Stimulated activated CD8-positive, alpha-beta memory T cell treated with anti-CD3 and anti-CD28 coated beads, Interleukin-12 subunit alpha, Interleukin-12 subunit beta, amount 100 ng/mL, for 4 hours (primary cell): ENCODE results near the gene UBE2G2.

Source experiments
- DNase-seq: peaks from one replicate; pipeline ENCODE4 v3.0.0-alpha.2; 2020; ENCODE audit warnings: low read depth

UBE2G2 gene, protein sequence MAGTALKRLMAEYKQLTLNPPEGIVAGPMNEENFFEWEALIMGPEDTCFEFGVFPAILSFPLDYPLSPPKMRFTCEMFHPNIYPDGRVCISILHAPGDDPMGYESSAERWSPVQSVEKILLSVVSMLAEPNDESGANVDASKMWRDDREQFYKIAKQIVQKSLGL

DNA sequence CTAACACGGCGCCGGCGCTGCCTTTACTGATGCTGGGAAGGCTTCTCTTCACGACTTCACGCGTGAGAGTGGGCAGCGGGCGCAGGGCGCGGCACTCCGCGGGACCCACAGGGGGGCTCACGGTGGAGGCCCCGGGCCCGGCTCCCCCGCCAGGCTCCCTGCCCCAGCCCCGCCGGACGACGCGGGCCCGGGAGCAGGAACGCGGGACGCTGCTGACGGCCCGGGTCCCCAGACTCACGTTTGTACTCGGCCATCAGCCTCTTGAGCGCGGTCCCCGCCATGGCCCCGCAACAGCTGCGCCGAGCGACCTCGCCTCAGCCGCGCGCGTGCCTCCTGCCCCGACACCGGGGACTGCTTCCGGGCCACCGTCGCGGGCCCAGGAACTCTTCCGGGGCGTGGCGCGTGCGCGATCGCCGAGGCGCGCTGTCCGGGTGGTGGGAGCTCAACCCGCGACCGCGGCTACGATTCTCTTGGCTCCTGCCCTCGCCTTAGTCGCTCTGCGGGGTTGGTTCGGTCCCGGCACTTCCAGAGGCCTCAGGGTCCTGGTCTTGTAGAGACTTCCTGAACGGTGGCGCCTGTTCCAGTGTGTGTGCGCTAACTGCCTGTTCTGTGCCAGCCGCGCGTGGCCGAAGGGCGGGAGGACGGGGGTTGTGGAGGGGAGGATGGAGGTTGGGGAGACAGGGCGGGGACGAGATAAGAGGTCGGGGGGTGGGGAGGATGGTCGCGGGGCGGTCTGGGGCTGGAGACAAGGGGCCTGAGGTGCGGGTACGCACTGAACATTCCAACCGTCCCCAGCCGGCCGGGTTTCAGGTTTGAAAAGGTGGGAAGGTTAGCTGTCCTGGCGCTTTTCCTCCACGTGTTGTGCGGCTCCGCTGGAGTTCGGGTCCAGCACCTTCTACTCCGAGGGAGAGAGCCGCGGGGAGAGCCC lies at the start of gene UBE2G2:
Gene UBE2G2 (minus strand): TSS at position 353 of the 928 bp plus-strand sequence. CDS start 72 bp downstream, at position 281.
- DNase-seq, result peak; percentile 81

DNA sequence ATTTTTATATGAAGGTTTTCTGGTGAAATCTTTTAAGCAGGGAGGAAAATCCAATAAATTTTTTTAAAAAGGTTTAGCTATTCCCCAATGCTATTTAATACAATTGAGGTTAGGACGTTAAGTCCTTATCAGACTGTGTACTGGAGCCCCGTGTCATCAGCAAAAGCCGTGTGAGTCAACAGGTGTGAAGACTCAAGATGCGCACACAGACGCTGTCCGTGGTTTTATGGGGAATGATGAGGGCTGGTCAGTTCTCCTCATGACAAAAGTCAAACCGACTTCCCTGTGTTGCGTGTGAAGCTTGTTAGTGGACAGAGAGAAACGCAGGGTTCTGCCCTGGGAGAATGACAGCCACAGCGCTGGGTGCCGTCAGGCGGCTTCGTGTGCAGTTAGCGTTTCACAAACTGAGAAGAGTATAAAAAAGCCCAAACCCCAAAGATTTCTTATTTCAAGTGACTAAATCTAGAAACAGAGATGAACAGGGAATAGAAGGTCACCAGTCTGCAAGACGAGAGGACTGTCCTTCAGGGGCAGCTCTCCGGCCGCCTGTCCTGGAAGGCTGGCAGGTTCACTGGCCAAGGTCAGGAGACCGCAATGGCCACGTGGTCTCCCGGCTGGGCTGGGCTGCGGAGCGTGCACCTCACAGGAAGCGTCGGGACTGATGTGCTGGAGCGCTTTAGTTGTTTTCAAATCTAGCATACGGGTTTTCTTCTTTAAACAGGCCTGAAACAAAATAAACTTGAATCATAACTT lies 49.5 kb upstream of the UBE2G2 start:
- no peak for DNase-seq

DNA sequence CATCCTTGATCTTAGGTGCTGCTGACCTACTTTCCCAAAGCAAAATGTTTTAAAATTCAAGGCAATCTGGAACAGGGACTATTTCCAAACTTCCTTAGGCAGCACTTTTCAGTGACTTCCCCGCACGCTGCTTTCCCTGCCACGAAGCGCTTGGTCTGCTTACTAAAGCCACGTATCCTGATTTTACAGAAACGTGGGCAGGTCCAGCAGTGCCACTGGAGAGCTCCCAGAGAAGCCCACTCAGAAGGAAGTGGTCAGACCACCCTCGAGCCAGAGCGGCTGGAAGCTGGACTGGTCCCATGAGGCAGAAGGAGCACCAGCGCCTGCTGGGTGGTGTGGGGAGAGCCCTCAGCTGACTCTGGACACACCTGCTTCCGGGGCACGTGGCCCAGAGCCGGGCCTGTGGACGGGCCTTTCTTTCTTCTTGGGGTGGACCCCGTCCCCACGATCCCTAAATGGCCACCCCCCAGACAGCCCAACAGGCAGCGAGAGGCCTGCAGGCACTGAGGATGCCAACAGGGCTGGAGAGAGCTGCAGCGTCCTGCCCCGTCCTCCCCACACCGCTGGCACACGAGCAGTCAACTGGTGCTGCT lies 48.7 kb upstream of the UBE2G2 start:
- no peak for DNase-seq

DNA sequence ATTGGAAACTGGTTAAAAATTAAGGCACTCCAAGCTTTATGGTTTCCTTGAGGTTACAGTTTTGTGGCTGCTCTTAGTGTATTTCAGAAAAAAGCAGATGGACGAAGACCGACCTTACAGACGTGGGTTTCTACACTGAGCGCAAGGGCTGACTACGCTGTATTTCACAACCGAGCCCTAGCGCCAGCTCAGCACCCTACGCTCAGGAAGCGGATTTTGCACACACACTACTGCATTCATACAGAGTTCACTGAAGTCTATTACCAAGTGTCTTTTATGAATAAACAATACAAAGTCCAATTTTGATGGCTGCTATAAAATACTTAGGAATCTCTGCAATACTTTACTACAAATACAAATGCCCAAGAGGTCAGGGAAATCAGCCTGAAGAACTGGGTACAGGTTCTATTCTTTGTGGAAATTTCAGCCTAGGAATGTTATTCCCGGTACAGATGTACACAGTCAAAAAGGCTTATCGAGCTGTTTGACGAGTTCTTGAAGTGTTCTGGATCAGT lies 48.1 kb upstream of the UBE2G2 start:
- DNase-seq, result no peak

DNA sequence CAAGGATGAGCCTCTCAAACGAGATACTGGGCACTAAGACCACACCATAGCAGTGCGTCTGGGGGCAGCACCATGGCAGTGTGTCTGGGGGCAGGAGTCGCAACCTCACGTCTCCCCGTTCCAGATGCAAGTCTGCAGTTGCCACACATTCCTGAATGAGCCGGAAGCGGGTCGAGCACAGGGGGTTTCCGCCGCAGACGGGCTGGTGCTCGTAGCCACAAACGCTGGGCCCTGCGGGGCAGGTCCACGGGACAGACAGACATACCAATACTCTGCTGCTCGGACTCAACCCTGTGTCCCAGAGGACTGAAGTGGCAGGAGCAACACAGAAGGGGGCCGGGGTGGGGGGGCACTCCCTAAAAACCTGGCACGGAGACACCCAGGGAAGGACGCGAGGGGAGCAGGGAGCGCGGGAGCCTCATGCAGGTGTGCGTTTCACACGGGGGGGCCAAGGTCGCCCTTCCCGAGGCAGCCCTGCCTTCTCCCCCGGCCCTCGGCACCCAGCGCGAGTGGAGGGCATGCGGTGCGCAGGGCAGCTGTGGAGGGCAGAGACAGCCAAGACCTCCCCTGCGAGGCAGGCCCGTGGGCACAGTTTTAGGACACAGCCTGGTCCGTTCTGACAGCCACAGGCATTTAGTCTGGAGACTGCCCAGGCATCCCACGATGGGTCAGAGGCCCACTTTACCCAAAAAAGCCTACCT lies 47.4 kb upstream of the UBE2G2 start:
- DNase-seq, result no peak

DNA sequence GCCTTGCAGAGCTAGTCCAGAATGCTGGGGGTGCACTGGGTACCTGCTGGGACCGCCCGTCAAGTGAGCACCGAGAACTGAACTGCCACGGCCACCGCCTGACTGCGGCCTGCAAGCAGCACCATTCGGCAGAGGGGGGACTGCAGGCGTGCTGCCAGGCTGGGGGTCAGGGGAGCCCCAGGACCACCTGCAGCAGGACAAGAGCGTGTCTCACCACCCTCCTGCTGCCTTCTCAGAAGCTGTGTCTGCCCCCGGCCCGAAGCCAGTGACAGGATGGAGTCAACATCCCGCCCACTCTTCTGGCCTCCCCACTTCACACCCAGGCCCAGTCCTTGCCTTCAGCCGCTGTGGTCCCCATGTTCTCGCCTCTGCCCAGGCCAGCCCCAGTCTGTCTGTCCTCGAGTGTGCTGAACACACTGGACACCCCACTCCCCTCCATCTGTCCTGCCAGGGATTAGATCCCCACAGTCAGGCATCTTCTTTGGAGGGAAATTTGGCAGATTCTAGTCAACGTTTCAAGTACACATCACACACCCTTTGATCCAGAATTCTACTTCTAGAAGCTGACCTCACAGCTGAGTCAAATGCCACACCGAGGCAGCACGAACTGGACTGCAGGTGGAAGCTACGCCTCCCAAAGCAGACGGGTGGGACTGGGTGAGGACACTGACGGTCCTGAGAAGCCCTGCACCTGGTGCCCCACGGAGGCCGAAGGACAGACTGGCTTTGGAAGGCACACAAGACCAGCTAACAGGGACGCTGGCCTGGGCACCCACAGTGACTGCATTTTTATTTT lies 45.8 kb upstream of the UBE2G2 start:
- DNase-seq, result no peak

DNA sequence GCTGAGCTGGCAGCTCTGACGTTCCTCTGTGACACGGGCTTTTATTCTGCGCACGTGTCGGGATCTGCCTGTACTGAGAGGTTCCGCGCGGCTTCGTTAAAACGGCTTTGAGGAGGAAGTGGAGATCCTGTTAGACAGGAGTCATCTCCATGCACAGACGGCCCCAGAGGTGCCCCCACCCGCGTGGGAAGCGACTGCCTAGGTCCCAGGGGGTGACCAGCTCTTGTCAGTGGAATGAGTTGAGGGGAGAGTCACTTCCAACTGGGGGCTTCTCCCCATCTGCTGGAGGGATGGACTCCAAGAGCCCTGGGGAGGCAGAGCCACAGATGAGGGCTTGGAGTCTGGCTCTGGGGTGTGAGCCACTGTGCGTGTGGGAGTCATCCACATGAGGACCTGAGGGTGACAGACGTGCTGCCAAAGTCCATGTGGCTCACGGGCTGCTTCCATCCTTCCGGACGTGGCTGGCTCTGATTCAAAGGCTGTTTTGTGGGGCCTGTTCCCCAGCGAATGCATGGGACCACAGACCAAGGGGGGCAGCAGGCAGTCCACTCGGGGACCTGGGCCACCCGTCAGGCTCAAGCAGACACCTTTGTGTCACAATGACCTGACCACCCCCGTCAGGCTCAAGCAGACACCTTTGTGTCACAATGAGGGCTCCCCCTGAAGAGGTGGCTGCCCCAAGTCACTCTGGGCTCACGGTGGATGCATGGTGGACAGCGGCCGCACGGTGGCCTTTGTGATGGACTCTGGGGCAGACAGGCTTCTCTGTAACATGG lies 45.1 kb upstream of the UBE2G2 start:
- no peak for DNase-seq

DNA sequence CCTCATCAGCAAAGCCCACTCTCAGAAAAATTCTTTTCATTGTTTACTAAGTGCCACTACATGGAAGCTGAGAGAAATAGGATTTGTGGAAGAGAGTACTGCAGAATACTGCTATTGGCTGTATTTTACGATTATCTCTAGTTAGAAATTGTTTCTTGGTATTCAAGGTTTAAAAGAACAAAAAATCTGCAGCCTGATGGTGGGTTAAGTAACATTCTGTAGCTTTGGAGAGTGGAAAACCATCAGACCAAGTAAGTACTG lies 44.5 kb upstream of the UBE2G2 start:
- no peak for DNase-seq

DNA sequence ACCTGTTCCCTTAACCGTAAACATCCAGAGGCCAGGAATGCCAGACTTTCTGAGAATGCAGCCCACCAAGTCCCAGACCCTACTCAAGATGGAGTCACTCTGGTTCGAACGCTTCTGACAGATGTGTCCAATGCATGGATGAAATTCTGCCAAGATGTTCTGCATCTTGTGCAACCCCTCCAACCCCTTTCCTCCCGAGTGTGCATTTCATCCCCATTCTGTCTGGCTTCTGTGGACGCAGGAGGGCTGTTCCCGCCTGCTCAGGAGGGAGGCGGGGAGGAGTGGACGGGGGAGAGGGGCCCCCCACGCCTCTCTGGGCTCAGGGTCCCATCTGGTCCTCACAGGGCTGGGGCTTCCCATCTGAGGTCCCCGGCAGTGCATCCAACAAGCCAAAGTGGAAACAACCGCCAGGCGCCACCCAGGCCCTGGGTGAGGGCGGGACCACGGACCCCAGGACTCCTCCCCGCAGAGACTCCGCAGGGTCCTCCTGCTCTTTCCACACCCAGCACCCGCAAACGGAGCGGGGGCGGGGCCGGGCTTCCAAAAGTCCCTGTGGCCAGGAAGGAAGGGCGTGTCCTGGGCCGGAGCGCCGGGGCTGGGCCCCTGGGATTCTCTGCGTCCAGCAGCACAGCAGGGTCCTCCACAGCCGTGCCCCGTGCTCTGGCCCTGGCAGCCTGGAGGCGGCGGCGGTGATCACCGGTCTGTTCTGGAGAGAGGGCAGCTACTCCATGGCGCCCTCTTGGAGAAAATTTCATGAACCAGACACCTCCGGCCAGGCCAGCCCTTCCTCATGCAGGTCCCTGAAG lies 44.0 kb upstream of the UBE2G2 start:
- DNase-seq, result peak; percentile 19

DNA sequence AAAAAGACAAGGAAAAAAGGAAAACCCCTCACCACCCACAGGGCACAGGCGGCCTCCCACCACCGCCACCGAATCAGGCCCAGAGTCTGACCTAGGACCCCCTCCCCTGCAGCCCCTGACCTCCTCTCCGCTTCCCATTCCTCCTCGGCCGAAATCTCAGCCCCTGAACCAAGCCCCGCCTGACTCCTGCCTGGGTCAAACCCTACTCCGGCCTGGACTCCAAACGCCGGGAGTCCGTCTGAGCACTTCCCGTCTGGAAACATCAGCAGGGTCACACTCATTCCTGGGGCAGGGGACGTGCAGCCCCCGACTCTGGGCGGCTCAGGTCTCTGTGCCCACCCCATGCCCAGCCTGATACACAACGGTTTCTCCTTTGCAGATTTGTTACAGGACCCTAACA lies 42.6 kb upstream of the UBE2G2 start:
- no peak for DNase-seq

DNA sequence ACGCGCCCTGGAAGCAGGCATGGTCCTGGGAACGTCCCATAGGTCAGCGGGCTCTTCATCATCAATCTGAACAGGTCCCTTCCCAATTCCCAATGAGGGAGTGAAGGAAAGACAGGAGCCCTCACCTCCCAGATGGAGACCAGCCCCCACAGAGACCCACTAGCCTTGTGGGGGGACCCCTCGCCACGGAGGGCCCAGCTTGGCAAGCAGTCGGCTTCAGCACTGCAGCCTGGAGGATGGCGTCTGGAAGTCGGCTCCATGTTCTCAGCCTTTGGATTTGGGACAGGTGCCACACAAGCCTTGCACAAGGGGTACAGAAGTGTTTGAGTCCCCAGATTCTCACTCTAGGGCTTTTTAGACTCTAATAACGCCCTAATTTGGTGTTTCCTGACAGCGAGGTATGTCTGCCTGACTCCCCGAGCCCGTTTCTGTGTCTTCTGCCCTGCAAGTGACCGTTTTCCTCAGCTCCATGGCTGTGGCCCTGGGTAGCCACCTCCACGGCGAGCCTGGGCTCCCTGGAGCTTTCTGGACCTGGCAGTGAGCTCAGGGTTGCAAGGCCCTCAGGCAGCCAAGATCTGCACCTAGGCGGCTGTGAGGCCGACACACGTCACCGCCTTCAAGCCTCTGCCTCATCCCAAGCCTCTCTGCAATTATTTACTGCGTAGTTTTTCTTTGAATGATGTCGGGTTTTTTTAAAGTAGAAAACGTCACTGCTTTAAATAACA lies 41.3 kb upstream of the UBE2G2 start:
- DNase-seq, result no peak

DNA sequence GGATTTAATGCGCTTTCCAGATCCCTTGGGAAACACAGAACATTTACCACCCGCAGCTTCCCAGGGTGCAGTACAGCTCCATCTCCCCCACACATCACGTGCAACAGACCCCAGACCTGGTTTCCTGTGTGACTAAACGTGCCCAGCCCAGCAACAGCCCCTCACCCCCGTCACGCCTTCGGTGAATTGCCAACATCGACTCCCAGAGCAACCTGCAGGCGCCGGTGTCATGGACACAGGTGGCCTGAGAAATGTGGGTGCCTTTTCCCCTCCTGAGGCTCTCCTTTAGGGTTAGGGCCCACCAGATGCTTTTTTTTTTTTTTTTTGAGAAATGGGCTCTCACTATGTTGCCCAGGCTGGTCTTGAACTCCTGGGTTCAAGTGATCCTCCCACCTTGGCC lies 40.5 kb upstream of the UBE2G2 start:
- DNase-seq, result no peak

DNA sequence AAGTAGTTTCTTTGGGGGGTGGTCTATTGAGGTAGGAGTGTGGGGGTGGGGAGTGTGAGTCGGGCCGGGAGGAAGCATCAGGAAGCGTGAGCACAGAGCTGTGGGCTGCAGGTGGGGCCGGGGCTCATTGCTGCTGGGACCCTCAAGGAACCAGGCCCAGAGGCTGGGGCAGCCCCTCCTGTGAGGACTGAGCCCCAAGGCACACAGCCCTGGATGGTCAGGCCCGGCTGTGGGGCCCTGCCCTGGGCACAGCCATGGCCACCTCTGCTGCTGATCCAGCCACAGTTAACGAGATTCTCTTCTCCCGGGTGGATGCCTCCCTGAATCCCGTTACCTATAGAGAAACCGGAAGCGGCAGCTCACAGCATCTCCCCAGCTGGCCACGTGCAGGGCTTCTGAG lies 39.2 kb upstream of the UBE2G2 start:
- no peak for DNase-seq

DNA sequence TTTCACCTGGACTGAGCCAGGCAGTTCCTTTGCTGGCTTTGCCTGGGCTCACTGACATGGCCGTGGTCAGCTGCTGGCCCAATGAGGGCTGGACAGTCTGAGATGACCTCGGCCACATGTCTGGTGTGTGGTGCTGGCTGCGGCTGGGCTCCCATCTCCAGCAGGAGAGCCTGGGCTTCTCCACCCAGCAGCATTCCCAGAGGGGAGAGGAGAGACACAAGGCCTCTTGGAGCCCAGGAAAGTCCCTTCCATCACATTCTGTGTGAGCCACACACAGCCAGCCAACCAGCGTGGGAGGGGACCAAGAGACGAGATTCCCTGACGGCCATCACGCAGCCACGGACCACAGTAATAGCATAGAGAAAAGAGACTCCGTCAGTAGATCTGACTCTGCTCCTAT lies 37.3 kb upstream of the UBE2G2 start:
- DNase-seq, result no peak

DNA sequence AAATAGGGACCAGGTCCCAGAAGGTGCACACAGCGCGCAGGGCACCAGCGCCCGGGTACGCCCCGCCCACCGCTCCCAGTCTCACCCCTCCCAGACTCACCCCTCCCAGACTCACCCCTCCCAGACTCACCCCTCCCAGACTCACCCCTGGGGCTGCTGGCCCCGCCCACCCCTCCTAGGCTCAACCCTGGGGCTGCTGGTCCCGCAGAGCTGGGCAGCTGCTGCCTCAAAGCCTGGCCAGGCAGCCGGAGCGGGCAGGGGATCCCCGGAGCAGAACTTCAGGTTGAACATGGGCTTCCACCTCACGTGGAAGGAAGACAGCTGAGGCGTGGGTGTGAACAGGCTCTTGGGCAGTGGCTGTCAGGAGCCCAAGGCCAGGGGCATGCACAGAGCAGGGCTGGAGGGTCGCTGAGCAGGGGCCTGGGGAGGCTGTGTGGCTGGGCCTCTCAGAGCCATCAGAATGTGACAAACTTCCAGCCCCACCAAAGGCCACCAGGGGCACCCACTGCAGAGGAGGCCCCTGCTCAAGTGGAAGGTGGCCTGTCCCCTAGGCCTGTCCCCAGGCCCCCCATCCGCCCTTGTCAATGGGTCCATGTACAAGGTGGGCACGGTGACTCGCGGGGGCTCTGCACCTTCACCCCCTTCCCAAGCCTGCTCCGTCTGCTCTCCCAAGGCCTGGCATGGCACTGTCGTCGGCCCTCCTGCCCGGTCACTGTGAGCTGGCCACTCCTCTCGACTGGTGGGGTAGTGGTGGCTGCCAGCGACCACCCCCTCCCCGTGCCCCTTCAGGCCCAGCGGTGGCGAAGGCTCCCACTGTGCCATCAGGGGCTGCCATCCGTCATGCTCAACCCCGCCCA lies 36.6 kb upstream of the UBE2G2 start:
- no peak for DNase-seq

DNA sequence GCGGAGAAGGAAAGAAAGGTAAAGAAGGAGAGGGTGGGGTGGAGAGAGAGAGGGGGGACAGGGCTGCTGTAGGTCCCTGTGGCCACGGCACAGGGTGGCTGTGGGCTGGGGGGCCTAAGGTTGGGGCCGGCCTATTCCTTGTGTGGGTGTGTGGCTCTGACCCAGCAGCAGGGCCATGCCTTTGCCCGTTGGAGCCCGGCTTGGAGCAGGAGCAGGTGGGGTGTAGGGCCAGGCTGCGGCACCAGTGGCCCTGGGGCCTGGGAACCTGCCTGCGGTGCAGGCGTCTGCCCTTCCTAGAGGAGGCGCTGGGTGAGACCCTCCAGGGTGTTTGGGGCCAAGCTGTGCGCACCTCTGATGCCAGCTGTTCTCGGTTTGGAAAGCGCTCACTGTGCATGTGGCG lies 35.9 kb upstream of the UBE2G2 start:
- no peak for DNase-seq

DNA sequence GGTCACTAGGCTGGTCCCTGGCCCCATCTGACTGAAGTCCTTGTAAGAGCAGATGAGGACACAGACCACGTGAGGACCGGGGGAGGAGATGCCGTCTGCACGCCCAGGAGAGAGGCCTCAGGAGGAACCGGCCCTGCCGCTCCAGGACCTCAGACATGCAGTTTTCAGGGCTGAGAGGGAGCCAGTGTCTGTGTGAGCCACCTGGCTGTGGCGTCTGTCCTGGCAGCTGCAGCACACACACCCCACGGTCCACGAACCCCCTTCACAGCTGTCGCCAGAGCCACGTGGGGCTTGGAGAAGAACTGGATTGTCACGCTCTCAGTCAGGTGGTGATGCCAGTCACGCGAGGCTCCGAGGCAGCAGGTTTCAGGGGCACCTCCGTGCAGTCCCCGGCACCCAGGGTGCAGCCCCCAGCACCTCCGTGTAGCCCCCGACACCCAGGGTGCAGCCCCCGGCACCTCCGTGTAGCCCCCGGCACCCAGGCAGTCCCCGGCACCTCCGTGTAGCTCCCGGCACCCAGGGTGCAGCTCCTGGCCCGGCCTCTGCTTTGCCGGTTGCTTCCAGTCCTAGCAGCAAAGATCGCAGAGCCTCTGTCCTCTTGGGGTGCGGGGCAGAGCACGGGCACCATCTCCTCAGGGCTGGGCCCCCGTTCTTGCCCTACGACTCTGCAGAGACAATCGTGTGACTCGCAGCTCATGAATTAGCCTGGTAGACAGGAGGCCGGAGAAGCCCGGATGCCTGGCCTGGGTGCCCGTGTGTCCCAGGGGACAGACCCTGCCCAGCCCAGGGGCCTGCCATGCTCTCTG lies 35.2 kb upstream of the UBE2G2 start:
- no peak for DNase-seq
